HG02973 (cell line): Measurements from ENCODE around the gene AP4M1.

Experiments
- ATAC-seq: cut with Tn5 transposase; IDR thresholded peaks from one replicate; pipeline ENCODE4 v1.9.1; 2021; ENCODE audit warnings: moderate library complexity; ENCODE audit not compliant: unreplicated experiment

AP4M1 gene

DNA sequence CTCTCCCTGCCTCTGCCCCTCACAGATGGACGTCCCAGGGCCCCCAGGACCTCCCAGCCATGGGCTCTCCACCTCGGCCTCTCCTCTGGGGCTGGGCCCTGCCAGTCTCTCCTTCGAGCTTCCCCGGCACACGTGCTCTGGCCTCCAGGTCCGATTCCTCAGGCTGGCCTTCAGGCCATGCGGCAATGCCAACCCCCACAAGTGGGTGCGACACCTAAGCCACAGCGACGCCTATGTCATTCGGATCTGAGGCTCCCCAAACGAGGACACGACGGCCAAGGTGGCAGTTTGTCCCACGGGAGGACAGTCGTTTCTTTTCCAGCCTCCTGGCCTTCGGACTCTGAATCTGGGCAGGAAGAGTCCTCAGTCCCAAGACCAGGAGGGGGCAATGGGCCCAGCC, 5.2 kb downstream of the AP4M1 start:
- ATAC-seq = no peak

DNA sequence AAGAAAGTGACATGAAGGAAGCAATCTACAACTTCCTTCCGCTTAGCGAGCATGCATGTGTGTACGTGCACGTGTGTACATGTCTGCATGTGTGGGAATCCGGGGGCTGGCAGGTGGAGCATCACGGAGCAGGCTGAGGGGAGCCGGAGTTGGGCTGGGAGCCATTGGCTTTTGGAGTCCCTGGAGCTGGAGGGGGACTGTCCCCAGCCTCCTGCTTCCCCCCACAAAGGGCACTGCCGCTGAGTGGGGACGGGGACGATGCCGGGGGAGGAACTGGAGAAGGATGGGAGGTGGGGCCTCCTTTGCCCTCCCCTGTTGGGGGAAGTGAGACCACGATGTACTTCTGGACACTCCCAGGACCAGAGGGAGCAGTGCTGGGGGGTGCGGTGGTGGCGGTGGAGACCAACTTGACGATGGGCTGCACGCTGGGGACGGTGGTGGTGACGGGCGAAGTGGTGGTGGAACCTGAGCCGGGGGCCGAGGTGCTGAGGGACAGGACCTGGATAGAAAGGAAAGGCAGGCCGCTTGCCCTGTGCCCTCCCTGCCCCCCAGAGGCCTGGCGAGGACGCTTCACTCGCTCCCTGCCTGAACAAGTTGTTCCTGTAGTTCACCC, 5.8 kb downstream of the AP4M1 start:
- ATAC-seq = no peak

DNA sequence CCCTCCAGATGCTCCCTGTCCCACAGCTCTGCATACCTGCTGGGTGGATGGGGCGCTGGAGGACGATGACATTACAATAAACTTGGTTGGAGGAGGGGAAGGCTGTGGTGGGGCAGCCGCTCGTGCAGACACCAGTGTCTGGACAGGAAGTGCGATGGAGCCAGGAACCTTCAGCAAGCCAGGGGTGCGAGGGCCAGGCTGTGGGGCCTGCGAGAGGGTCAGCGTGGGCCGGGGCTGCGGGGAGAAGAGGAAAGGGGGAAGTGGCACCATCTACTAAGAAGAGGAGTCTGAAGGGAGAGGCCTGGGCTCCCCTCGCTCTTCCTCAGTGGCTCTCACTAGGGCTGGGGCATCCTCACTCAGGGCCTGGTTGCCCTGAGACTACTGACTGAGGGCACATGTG, 6.4 kb downstream of the AP4M1 start:
- no peak for ATAC-seq

DNA sequence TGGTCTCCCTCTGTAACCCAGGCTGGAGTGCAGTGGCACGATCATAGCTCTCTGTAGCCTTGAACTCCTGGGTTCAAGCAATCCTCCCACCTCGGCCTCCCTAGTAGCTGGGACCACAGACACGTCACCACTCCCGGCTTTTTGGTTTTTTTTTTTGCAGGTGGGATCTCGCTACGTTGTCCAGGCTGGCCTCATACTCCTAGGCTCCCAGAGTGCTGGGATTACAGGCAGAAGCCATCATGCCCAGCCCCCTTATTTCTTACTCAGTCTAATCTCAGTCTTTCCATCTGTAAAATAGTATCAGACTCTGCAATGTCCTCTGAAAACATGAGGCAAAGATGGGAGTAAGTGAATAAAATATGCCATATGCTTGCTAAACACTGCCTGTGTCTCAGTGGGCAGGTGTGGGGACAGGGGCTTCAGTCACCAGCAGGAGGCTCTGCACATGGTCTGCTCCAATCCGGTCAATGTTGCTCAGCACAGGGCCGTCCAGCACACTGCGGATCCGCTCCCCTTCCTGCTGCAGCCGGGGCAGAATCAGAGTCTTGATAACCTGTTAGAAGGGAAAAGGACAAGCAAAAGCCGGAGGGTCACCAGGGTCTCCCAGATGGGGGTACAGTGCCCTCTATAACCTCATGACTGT, 8.2 kb downstream of the AP4M1 start:
- ATAC-seq = no peak

DNA sequence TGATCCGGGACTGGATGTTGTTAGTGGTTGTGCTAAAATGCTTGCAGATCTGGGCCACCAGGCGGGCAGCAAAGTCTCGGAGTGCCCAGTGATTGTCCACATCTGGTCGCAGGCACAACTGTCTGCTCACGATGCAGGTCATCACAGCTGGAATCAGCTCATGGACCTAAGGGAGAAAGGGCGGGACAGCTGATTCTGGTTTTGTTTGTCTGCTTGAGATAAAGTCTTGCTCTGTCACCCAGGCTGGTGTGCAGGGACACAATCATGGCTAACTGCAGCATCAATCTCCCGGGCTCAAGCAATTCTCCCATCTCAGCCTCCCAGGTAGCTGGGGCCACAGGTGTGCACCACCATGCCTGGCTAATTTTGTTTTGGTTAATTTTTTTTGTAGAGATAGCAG, 9.7 kb downstream of the AP4M1 start:
- no peak for ATAC-seq

DNA sequence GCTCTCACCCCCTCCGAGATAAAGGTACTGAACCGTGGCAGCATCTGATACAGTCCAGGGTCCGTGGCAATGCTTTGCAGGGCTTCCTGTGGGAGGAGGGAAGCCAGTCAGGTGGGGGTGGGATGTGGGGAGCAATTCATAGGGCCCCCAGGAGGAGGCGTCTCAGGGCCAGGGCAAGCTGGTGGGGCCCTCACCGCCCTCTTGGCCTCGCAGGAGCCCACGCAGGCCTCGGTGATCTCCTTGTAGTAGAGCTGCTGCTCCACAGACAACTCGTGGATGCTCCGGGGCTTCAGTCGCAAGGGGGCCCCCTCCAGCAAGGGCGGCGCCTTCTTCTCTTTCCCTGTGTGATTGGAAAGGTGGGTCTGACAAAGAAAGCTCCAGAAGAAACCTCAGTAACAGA, 10.5 kb downstream of the AP4M1 start:
- no peak for ATAC-seq

DNA sequence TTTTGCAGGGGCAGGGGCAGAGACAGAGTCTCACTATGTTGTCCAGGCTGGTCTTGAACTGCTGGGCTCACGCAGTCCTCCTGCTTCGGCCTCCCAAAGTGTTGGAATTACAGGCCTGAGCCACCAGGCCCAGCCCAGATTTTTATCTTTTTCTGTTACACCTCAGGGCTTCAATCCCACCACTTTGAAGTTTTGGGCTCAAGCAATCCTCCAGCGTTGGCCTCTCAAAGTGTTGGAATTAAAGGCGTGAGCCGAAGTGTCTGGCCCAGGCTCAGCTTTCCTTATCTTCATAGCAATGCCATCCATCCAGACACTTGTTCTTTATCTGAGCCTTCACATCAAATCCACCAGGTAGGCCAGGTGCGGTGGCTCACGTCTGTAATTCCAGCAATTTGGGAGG, 13.6 kb downstream of the AP4M1 start:
- no peak for ATAC-seq

DNA sequence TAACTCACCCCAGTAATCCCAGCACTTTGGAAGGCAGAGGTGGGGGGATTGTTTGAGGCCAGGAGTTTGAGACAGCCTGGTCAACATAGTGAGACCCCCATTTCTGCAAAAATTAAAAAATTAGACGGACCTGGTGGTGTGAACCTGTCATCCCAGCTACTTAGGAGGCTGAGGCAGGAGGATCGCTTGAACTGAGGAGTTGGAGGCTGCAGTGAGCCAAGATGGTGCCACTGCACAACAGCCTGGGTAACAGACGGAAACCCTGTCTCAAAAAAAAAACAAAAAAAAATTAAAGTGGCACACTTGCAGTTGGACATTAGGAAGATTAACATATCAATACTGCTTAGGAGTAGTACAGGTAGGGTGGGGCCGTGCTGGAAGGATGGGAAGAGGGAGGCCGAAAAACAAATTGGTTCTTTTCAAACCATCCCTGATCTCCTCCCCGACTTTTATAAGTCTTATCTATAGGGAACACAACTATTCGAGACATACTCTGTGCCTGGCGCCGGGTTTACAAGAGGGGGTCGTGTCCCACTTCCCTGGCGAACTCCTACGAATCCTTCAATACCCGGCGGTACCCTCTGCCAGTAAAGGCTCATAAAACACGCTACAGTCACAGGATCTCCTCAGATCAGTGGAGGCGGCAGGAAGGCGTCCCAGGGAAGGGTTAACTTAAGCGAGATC, 17.1 kb downstream of the AP4M1 start:
- no peak for ATAC-seq

DNA sequence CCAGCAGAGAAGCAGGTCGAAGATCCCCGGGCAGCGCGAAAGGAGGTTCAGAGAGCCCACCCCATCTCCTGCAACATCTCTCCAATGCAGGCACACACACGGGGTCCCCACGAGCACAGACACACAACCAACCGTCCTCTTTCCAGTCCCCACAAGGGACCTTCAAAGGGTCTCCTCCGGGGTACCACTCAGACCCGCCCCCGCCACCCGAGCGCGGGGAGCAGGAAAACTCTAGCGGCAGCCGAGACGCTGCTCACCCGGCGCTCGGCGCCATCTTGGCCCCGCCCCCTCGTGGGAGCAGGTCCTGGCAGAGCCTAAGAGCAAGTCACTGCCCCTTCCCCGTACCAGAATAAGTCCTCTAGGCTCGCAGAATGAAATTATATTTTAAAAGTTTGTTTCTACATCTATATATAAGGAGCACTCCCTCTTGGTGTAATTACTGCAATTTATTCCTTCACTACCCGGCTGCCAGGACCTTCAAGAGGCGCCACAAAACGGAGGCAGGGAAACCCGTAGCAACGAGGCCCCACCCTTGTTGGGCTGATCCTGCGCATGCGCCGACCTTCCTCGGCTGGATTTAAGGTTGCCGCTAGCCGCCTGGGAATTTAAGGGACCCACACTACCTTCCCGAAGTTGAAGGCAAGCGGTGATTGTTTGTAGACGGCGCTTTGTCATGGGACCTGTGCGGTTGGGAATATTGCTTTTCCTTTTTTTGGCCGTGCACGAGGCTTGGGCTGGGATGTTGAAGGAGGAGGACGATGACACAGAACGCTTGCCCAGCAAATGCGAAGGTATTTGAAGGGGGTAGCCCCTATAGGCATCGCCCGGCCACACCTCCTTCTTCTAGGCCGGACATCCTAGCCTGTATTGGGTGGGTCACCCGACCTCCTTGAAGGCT, 17.9 kb downstream of the AP4M1 start, which contains the start of the genes CNPY4 and TAF6:
Gene CNPY4 (plus strand): TSS at position 563 of the 898 bp plus-strand sequence. CDS start 111 bp downstream, at position 674.
Gene TAF6 (minus strand): TSS at position 287 of the 898 bp plus-strand sequence. CDS start 5,149 bp downstream, outside the sequence.
- peak; percentile 71 for ATAC-seq

DNA sequence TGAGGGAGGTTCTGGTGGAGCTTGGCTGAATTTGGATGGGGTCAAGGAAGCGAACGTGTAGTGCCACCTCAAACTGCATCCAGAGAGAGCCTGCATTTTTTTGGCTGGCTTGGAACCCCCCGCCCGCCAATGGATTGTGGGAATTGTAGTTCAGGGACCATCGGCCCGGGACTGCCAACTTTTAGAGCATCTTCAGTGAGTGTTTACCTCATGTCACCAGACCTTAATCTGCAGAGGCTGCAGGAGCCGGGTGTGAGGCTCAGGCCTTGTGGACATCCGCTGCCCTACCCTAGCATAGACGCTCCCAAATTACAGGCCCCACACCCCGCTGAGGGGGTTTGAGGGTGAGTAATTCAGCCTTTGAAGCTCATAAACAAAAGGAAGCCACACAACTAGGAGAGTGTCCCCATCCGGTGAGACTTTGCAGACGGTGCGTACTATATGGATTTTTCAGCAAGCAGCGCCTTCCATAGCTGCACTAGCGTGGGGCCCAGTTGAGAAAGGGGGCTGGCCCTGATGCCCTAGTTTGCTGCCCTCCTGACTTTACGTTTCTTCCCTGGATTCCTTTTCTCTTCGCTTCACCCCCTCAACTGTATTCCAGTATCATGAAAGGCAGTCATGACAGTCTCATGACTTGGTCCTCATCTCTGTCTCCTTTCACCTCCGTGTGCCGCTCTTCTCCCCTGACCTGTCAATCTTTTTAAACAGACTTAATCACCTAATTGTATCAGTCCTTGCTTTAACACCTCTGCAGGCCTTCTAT, 18.7 kb downstream of the AP4M1 start:
- peak; percentile 16 for ATAC-seq

DNA sequence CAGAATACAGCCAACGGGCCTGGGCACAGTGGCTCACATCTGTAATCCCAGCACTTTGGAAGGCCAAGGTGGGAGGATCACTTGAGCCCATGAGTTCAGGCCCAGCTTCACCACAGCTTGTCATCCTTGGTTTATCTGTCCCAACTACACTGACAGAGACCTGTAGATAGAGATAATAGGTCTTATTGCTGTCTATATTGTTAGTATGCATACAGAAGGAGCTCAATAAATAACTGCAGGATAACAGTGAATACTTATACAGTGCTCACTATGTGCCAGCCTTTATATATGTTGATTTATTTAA, 19.2 kb downstream of the AP4M1 start:
- ATAC-seq = no peak

DNA sequence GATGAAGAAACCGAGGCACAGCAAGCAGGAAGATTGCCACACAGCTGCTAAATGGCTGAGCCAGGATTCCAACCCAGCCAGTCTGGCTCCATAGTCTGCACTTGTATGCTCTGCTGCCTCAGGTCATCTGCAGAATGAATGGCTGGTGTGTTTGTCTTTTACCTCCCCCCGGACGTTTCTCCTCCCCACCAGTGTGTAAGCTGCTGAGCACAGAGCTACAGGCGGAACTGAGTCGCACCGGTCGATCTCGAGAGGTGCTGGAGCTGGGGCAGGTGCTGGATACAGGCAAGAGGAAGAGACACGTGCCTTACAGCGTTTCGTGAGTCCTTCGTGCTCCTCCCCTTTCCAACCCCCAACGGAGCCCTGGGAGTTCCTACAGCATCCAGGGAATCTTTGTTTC, 20.6 kb downstream of the AP4M1 start:
- ATAC-seq = no peak

DNA sequence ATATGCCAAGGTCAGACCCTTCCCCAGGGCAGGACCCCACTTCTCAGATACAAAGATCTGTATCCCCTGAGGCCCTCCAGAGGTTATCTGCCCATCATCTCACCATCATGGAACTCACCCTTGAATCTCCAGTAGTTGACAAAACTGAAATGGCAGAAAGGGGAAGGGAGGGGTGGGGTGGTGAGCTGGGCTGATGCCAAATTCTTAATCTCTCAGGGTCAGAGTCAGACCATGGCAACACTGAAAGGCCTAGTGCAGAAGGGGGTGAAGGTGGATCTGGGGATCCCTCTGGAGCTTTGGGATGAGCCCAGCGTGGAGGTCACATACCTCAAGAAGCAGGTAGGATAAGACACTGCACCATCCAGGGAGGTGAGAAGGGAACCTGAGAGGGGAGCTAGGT, 21.1 kb downstream of the AP4M1 start:
- ATAC-seq = no peak

DNA sequence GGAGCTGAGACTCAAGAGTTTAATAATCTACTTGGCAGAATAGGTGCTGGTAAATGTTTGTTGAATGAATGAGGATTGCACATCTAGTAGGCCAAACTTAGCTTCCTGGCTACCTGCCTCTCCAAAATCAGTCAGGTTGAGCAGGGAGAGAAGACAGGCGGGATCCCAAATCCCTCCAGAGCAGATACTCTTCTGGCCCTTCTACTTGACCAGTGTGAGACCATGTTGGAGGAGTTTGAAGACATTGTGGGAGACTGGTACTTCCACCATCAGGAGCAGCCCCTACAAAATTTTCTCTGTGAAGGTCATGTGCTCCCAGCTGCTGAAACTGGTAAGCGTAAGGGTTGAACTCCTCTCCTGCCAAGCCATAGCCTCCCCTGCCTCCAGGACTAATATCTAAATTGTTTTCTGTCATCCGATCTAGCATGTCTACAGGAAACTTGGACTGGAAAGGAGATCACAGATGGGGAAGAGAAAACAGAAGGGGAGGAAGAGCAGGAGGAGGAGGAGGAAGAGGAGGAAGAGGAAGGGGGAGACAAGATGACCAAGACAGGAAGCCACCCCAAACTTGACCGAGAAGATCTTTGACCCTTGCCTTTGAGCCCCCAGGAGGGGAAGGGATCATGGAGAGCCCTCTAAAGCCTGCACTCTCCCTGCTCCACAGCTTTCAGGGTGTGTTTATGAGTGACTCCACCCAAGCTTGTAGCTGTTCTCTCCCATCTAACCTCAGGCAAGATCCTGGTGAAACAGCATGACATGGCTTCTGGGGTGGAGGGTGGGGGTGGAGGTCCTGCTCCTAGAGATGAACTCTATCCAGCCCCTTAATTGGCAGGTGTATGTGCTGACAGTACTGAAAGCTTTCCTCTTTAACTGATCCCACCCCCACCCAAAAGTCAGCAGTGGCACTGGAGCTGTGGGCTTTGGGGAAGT, 23.1 kb downstream of the AP4M1 start:
- ATAC-seq = no peak

DNA sequence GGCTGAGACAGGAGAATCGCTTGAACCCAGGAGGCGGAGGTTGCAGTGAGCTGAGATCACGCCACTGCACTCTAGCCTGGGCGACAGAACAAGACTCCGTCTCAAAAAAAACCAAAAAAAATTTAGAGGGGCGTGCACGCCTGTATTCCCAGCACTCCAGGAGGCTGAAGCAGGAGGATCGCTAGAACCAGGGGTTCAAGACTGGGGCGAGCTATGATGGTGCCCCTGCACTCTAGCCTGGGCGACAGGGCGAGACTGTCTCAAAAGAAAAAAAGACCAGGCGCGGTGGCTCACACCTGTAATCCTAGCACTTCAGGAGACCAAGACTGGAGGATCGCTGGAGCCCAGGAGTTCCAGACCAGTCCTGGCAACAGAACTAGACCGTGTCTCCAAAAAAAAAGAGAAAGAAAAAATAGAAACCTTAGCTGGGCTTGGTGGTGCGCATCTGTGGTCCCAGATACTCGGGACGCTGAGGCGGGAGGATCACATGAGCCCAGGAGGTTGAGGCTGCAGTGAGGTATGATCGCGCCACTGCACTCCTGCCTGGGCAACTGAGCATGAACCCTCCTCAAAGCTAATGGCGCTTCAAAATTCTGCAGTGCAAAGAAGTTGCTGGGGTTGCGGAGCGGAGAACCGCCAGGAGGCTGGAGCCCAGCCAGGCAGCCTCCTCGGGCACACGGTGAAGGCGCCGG, 24.9 kb downstream of the AP4M1 start:
- ATAC-seq = no peak

DNA sequence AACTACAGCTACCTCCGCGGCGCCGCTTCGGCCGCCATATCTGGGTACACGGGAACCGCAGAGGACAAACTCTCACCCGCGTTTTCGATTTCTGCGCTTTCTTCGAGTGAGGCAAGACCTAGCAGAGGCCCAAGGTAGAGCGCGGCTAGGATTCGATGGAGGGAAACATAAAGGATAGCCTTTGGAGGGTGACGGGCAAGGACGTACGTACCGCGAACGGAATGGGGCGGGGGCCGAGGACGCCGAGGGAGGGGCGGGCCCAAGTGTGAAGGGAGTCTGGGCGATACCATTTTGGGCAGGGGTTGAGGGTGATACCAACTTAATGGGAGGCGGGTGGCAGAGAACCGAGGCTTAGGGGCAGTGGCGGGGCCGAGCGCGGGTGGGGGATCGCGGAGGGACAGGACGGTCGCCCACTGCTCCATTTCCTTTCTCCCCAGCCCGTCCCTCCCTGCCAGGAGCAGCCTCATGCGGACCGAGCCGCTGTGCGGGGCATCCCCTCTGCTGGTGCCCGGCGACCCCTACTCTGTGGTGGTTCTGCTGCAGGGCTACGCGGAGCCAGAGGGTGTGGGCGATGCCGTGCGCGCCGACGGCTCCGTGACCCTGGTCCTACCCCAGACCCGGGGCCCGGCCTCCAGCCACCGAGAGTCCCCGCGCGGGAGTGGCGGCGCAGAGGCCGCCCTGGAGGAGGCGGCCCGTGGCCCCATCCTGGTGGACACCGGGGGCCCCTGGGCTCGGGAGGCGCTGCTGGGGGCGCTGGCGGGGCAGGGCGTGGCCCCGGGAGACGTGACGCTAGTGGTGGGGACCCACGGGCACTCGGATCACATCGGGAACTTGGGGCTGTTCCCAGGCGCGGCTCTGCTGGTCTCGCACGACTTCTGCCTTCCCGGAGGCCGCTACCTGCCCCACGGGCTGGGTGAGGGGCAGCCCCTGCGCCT, 25.8 kb downstream of the AP4M1 start, which contains the start of gene MBLAC1:
Gene MBLAC1 (plus strand): TSS at position 37 of the 935 bp plus-strand sequence. CDS start 429 bp downstream, at position 466.
- peak; percentile 55 for ATAC-seq

DNA sequence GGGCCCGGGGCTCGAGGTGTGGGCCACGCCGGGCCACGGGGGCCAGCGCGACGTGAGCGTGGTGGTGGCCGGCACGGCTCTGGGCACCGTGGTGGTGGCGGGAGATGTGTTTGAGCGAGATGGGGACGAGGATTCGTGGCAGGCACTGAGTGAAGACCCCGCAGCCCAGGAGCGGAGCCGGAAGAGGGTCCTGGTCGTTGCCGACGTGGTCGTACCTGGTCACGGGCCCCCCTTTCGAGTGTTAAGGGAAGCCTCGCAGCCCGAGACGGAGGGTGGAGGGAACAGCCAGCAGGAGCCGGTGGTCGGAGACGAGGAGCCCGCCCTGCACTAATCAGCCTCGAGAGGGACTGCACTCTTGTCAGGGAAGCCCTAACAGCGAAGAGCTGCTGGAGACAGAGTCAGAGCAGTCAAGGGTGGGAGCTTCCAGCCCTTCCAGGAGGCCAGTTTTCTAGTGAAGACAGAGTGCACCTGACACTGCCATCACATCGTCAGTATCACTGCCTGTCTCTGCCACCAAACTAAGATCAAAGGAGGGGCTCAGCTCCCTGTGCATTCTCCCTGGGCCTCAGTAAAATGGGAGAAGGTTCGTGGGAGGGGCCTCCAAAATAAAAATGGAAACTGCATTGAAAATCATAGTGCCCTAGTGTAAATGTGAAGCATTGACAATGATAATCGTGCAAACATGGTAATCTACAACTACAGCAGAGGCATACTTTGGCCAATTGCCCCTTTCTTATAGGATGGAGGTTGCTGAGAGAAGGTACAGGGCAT, 26.6 kb downstream of the AP4M1 start:
- ATAC-seq = no peak
